CD14-positive monocyte (primary cell): ENCODE measurements around the gene THEM4. TPM values are rescaled to one million over a fixed set of nuclear protein-coding genes. Genes with fewer than 3 reads are reported as not detected.

Source experiments
- DNase-seq, 3 donors: peaks; one replicate each; pipeline ENCODE4 v3.0.0-alpha.2; 2011 to 2022
- H2AFZ ChIP-seq: 2 replicates; pipeline ENCODE4 v1.6.0; 2012; ENCODE audit warnings: mild to moderate bottlenecking, low read depth, low read length, inconsistent platforms; ENCODE audit not compliant: insufficient read depth, poor library complexity, severe bottlenecking
- H3K27ac ChIP-seq, 2 donors: 1 replicate in 1 of 2; 2 replicates in 1 of 2; pipeline ENCODE4 v1.5.1; 2012 to 2013; ENCODE audit warnings: low read length in 2 of 2, control low read depth in 1 of 2, inconsistent platforms in 1 of 2, low read depth in 1 of 2, mild to moderate bottlenecking in 1 of 2
- H3K27me3 ChIP-seq, 2 donors: one replicate each; pipeline versions ENCODE4 v1.6.0 to v1.6.1; 2011 to 2013; ENCODE audit warnings: low read length in 2 of 2; ENCODE audit not compliant: control insufficient read depth in 2 of 2, insufficient read depth in 2 of 2
- H3K36me3 ChIP-seq, 2 donors: replicated peaks in 1 of 2; 1 replicate in 1 of 2; 2 replicates in 1 of 2; pipeline versions ENCODE4 v1.5.1 to v1.6.1; 2012 to 2013; ENCODE audit warnings: low read length in 2 of 2, control low read depth in 1 of 2, inconsistent platforms in 1 of 2, mild to moderate bottlenecking in 1 of 2; ENCODE audit not compliant: insufficient read depth in 2 of 2, control insufficient read depth in 1 of 2
- H3K4me1 ChIP-seq, 2 donors: 1 replicate in 1 of 2; 2 replicates in 1 of 2; pipeline versions ENCODE4 v1.5.1 to v1.6.1; 2012 to 2013; ENCODE audit warnings: low read length in 2 of 2, control low read depth in 1 of 2, inconsistent platforms in 1 of 2, mild to moderate bottlenecking in 1 of 2, moderate library complexity in 1 of 2; ENCODE audit not compliant: insufficient read depth in 2 of 2, control insufficient read depth in 1 of 2
- H3K4me2 ChIP-seq: replicated peaks from 2 replicates; pipeline ENCODE3; 2012; ENCODE audit warnings: low read length, moderate library complexity, mild to moderate bottlenecking; ENCODE audit not compliant: poor library complexity, severe bottlenecking; ENCODE audit errors: extremely low read depth
- H3K4me3 ChIP-seq, 3 experiments: fragments of 200-600 bp in 1 of 3; sonication (generic) in 1 of 3; replicated peaks in 1 of 3; 1 replicate in 2 of 3; 2 replicates in 1 of 3; pipeline ENCODE4 v1.5.1; 2011 to 2013; ENCODE audit warnings: low read length in 3 of 3, mild to moderate bottlenecking in 3 of 3, control low read depth in 2 of 3, low read depth in 2 of 3, inconsistent platforms in 1 of 3, moderate library complexity in 1 of 3
- H3K79me2 ChIP-seq: 2 replicates; pipeline ENCODE4 v1.6.0; 2012; ENCODE audit warnings: mild to moderate bottlenecking, control low read depth, inconsistent platforms, low read length, moderate library complexity; ENCODE audit not compliant: insufficient read depth
- H3K9ac ChIP-seq: 2 replicates; pipeline ENCODE4 v1.6.0; 2017; ENCODE audit warnings: low read length, mild to moderate bottlenecking; ENCODE audit not compliant: insufficient read depth, poor library complexity, severe bottlenecking
- H3K9me3 ChIP-seq, 2 donors: replicated peaks in 1 of 2; 1 replicate in 1 of 2; 2 replicates in 1 of 2; pipeline versions ENCODE4 v1.5.1 to v1.6.1; 2012 to 2013; ENCODE audit warnings: low read length in 2 of 2, control low read depth in 1 of 2; ENCODE audit not compliant: control insufficient read depth in 1 of 2, insufficient read depth in 1 of 2
- H4K20me1 ChIP-seq: 2 replicates; pipeline ENCODE4 v1.6.0; 2012; ENCODE audit warnings: mild to moderate bottlenecking, low read length, control low read depth, moderate library complexity; ENCODE audit not compliant: insufficient read depth
- H3K27ac Mint-ChIP-seq, 7 donors: one replicate each; pipeline ENCODE4 v1.8.0; 2020; ENCODE audit warnings: mild to moderate bottlenecking in 7 of 7, mixed read lengths in 7 of 7, moderate library complexity in 6 of 7, inconsistent platforms in 2 of 7
- H3K27me3 Mint-ChIP-seq, 3 donors: one replicate each; pipeline ENCODE4 v1.8.0; 2021 to 2022; ENCODE audit warnings: low read depth in 3 of 3, mild to moderate bottlenecking in 3 of 3, mixed read lengths in 3 of 3, moderate library complexity in 3 of 3, inconsistent platforms in 1 of 3
- H3K36me3 Mint-ChIP-seq, 2 donors: one replicate each; pipeline ENCODE4 v1.8.0; 2020; ENCODE audit warnings: mixed read lengths in 2 of 2, inconsistent platforms in 1 of 2, mild to moderate bottlenecking in 1 of 2
- H3K4me1 Mint-ChIP-seq: one replicate; pipeline ENCODE4 v1.8.0; 2020; ENCODE audit warnings: mild to moderate bottlenecking, mixed read lengths
- H3K4me3 Mint-ChIP-seq, 2 donors: one replicate each; pipeline ENCODE4 v1.8.0; 2020; ENCODE audit warnings: mild to moderate bottlenecking in 2 of 2, mixed read lengths in 2 of 2, moderate library complexity in 1 of 2
- H3K9me3 Mint-ChIP-seq, 7 donors: one replicate each; pipeline ENCODE4 v1.8.0; 2020 to 2022; ENCODE audit warnings: mixed read lengths in 7 of 7, mild to moderate bottlenecking in 6 of 7, moderate library complexity in 6 of 7, inconsistent platforms in 2 of 7
- CTCF ChIP-seq: fragments of 200-600 bp; IDR thresholded peaks from one replicate; pipeline ENCODE4 v1.8.0; 2022; ENCODE audit warnings: antibody characterized with exemption, mild to moderate bottlenecking
- WGBS: methylation state at CpG from one replicate; pipeline ENCODE4 v1.1.5; 2013; ENCODE audit warnings: missing lambda C conversion rate; ENCODE audit not compliant: insufficient coverage; 5-methylcytosine and 5-hydroxymethylcytosine counted together
- intact Hi-C, 2 donors: fragments of 100-400 bp; cut with micrococcal nuclease; formaldehyde crosslinking; loops; one replicate each; pipeline versions ENCODE4 v1.15.0 to v1.15.1; 2023
- polyA plus RNA-seq, 3 donors: library from polyadenylated mRNA; depleted of rRNA in 1 of 3; unstranded in 2 of 3; stranded (reverse) in 1 of 3; fragments of 300-500 nt in 2 of 3; fragments of >200 nt in 1 of 3; fragmentation: Illumina TruSeq in 2 of 3; gene quantifications; 1 replicate in 2 of 3; 2 replicates in 1 of 3; pipeline ENCODE4 v1.2.3, GENCODE V29; 2012 to 2021

Gene THEM4
- polyA plus RNA-seq, 3 donors, result 3.7 to 6.0 (median 4.6) TPM

- Histone ChIP-seq H4K20me1 (no peaks in the 10 kb centered on the region), H3K79me2 (no peaks in the 10 kb centered on the region), H3K4me2 (no peak overlapping the region), H3K27me3 (peaks cover 4 to 35% of the 10 kb centered on the region in 2 donors), H3K36me3 (no peaks in the 10 kb centered on the region), H3K4me1 (no peaks in the 10 kb centered on the region), H2AFZ (no peak overlapping the region), H3K4me3 (no peak overlapping the region), H3K27ac (no peak overlapping the region), H3K9ac (no peak overlapping the region), H3K9me3 (no peaks in the 10 kb centered on the region)
- H3K4me3 Mint-ChIP-seq, result no peak overlapping the region
- peaks cover 9% of the 10 kb centered on the region for H3K4me1 Mint-ChIP-seq
- no peak for TF ChIP-seq CTCF
- intact Hi-C loops, result no loop called here
- H3K9me3 Mint-ChIP-seq, result no peaks in the 10 kb centered on the region
- H3K36me3 Mint-ChIP-seq, result no peaks in the 10 kb centered on the region
- DNase-seq, result no peak
- H3K27me3 Mint-ChIP-seq, result peaks cover 24 to 39% (median 36%) of the 10 kb centered on the region in 3 donors
- H3K27ac Mint-ChIP-seq, result no peak overlapping the region
These were observed 59.4 kb downstream of the THEM4 start for GRCh38 chr1:151849871-151850270.

- H3K36me3 ChIP-seq, result no peaks in the 10 kb centered on the region
- Mint-ChIP-seq H3K9me3 (no peaks in the 10 kb centered on the region), H3K4me1 (peaks cover 9% of the 10 kb centered on the region), H3K27ac (no peak overlapping the region), H3K4me3 (peak overlapping the region in 1 of 2 donors; percentile 71), H3K36me3 (no peaks in the 10 kb centered on the region), H3K27me3 (peaks cover 27 to 44% (median 38%) of the 10 kb centered on the region in 3 donors)
- intact Hi-C loops, result no loop called here
- peaks cover 8 to 43% of the 10 kb centered on the region in 2 donors for H3K27me3 ChIP-seq
- no peaks in the 10 kb centered on the region for H3K9me3 ChIP-seq
- no peaks in the 10 kb centered on the region for H3K4me1 ChIP-seq
- H3K9ac ChIP-seq, result no peak overlapping the region
- H3K4me3 ChIP-seq, result no peak overlapping the region
- H3K4me2 ChIP-seq, result no peak overlapping the region
- H3K79me2 ChIP-seq, result no peaks in the 10 kb centered on the region
- no peak for TF ChIP-seq CTCF
- DNase-seq, result no peak
- H2AFZ ChIP-seq, result no peak overlapping the region
- H4K20me1 ChIP-seq, result no peaks in the 10 kb centered on the region
- no peak overlapping the region for H3K27ac ChIP-seq
- WGBS, result 93% methylated on average over 2 of the region's 3 CpGs
These were observed 60.2 kb downstream of the THEM4 start for GRCh38 chr1:151849126-151849525.
